ENCODE data around the gene KLHL21. TPM values are rescaled to one million over a fixed set of nuclear protein-coding genes. Genes with fewer than 3 reads are reported as not detected.

The KLHL21 gene
- total and polyA plus RNA-seq, 9 of the 15 experiments (the other 6 are each of a cell fraction or from before 2014, with no cell fraction given), result 2.1 to 42.1 (median 17.5) TPM

DNA sequence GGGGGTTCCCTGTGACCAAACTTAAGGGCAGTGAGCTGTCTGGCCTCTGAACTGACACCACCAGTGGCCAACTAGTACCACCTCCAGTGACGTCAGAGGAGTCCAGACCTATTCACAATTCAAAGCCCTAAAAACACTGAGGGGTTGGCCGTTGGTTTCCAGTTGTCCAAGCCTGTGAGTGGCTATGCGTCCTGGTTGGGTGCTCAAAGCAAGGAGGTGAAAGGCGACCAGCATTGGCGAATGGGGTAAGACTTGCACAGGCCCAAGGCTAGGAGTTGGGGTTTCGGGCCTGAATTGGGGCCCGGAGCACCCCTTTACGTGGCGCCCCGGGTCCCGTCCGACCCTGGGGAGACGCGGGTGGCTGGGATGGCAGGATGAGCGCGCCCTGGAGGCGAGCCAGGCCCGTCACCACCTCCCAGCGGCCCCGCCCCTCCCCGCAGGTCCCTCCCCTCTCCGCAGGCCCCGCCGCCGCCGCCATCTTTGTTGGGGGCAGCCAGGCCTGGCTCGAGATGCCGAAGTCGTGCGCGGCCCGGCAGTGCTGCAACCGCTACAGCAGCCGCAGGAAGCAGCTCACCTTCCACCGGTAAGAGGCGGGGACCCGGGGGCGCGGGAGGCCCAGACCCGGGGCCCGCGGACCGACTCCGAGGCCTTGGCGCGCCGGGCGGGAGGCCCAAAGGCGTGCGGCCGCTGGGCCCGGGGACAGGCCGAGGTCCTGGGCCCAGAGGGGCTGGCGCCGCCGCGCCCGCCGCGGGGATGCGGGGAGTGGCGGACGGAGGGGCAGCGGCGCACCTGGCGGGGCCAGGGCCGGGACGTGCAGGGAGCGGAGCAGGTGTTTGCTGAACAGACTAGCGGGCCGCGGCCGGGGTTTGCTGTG lies 22.3 kb upstream of the KLHL21 start, which contains the start of gene THAP3 (continued):
- TF ChIP-seq, protein P1, sequence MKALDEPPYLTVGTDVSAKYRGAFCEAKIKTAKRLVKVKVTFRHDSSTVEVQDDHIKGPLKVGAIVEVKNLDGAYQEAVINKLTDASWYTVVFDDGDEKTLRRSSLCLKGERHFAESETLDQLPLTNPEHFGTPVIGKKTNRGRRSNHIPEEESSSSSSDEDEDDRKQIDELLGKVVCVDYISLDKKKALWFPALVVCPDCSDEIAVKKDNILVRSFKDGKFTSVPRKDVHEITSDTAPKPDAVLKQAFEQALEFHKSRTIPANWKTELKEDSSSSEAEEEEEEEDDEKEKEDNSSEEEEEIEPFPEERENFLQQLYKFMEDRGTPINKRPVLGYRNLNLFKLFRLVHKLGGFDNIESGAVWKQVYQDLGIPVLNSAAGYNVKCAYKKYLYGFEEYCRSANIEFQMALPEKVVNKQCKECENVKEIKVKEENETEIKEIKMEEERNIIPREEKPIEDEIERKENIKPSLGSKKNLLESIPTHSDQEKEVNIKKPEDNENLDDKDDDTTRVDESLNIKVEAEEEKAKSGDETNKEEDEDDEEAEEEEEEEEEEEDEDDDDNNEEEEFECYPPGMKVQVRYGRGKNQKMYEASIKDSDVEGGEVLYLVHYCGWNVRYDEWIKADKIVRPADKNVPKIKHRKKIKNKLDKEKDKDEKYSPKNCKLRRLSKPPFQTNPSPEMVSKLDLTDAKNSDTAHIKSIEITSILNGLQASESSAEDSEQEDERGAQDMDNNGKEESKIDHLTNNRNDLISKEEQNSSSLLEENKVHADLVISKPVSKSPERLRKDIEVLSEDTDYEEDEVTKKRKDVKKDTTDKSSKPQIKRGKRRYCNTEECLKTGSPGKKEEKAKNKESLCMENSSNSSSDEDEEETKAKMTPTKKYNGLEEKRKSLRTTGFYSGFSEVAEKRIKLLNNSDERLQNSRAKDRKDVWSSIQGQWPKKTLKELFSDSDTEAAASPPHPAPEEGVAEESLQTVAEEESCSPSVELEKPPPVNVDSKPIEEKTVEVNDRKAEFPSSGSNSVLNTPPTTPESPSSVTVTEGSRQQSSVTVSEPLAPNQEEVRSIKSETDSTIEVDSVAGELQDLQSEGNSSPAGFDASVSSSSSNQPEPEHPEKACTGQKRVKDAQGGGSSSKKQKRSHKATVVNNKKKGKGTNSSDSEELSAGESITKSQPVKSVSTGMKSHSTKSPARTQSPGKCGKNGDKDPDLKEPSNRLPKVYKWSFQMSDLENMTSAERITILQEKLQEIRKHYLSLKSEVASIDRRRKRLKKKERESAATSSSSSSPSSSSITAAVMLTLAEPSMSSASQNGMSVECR (CRISPR knock-in tag; IDR thresholded peaks at IDR 0.05), result peak; percentile 73
- TF ChIP-seq POLR2AphosphoS2 (IDR thresholded peaks at IDR 0.05; ENCODE audit: low read length) (peak; percentile 89), EZH2 (IDR thresholded peaks at IDR 0.05; ENCODE audit: borderline replicate concordance, low read depth, low read length) (no peak), ZNF444 (CRISPR knock-in tag; IDR thresholded peaks at IDR 0.05) (no peak), RAD21 (CRISPR knock-in tag; conservative IDR thresholded peaks at IDR 0.05 in 1 of 2, IDR thresholded peaks at IDR 0.05 in 1 of 2) (peak in 1 of 2 experiments; percentile 30; a peak in 2 of 4 replicates), ARID1B (IDR thresholded peaks at IDR 0.05) (no peak), ZNF165 (CRISPR knock-in tag; IDR thresholded peaks at IDR 0.05; ENCODE audit: borderline replicate concordance) (no peak), FOXJ3 (CRISPR knock-in tag; IDR thresholded peaks at IDR 0.05) (no peak), SMARCB1 (IDR thresholded peaks at IDR 0.05; ENCODE audit: insufficient read length, low read depth) (no peak), MTA1 (IDR thresholded peaks at IDR 0.05; ENCODE audit: borderline replicate concordance) (no peak; the same call in 1 of the 2 replicates), ZZZ3 (IDR thresholded peaks at IDR 0.05) (no peak), IRF2 (CRISPR knock-in tag; IDR thresholded peaks at IDR 0.05) (no peak; the same call in 1 of the 2 replicates), ZNF696 (CRISPR knock-in tag; conservative IDR thresholded peaks at IDR 0.05) (no peak), DIDO1 (tag; IDR thresholded peaks at IDR 0.05; ENCODE audit: low read depth) (no peak)
- TF ChIP-seq, protein P2, sequence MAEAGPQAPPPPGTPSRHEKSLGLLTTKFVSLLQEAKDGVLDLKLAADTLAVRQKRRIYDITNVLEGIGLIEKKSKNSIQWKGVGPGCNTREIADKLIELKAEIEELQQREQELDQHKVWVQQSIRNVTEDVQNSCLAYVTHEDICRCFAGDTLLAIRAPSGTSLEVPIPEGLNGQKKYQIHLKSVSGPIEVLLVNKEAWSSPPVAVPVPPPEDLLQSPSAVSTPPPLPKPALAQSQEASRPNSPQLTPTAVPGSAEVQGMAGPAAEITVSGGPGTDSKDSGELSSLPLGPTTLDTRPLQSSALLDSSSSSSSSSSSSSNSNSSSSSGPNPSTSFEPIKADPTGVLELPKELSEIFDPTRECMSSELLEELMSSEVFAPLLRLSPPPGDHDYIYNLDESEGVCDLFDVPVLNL (CRISPR knock-in tag; IDR thresholded peaks at IDR 0.05; ENCODE audit: low read depth), result no peak
- TF ChIP-seq, protein P3, sequence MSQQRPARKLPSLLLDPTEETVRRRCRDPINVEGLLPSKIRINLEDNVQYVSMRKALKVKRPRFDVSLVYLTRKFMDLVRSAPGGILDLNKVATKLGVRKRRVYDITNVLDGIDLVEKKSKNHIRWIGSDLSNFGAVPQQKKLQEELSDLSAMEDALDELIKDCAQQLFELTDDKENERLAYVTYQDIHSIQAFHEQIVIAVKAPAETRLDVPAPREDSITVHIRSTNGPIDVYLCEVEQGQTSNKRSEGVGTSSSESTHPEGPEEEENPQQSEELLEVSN (IDR thresholded peaks at IDR 0.05; ENCODE audit: borderline replicate concordance in 1 of 2, extremely low read depth in 1 of 2, insufficient read depth in 1 of 2, insufficient read length in 1 of 2, low read depth in 1 of 2, low read length in 1 of 2, poor library complexity in 1 of 2, severe bottlenecking in 1 of 2), result peak in 1 of 2 experiments; percentile 19
- TF ChIP-seq, protein P4, sequence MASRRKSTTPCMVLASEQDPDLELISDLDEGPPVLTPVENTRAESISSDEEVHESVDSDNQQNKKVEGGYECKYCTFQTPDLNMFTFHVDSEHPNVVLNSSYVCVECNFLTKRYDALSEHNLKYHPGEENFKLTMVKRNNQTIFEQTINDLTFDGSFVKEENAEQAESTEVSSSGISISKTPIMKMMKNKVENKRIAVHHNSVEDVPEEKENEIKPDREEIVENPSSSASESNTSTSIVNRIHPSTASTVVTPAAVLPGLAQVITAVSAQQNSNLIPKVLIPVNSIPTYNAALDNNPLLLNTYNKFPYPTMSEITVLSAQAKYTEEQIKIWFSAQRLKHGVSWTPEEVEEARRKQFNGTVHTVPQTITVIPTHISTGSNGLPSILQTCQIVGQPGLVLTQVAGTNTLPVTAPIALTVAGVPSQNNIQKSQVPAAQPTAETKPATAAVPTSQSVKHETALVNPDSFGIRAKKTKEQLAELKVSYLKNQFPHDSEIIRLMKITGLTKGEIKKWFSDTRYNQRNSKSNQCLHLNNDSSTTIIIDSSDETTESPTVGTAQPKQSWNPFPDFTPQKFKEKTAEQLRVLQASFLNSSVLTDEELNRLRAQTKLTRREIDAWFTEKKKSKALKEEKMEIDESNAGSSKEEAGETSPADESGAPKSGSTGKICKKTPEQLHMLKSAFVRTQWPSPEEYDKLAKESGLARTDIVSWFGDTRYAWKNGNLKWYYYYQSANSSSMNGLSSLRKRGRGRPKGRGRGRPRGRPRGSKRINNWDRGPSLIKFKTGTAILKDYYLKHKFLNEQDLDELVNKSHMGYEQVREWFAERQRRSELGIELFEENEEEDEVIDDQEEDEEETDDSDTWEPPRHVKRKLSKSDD (conservative IDR thresholded peaks at IDR 0.05; ENCODE audit: low read length), result 0 out of 2 replicates have a peak, but pooled peaks have one; percentile 13
